ENCODE results near the gene LAPTM5. TPM values are rescaled to one million over a fixed set of nuclear protein-coding genes. Genes with fewer than 3 reads are reported as not detected.

The LAPTM5 gene
- total and polyA plus RNA-seq, 2 of the 8 experiments (the other 6 are each of a cell fraction or from before 2014, with no cell fraction given), result 0.37 to 1.4 TPM

- WGBS, 2 experiments (ENCODE audit: extremely low coverage in 1 of 2, insufficient coverage in 1 of 2, insufficient read length in 1 of 2, insufficient replicate concordance in 2 of 2, low coverage in 1 of 2, low lambda C conversion rate in 2 of 2, missing lambda C conversion rate in 1 of 2), result 53% methylated on average over 16 of the region's 16 CpGs; no CpG with 5 or more reads in 1 of the 2 experiments
- Histone ChIP-seq H4K5ac (ENCODE audit: insufficient read length, low read depth, low read length) (no peak overlapping the region), H3K4me1 (replicated peaks in 1 of 4; ENCODE audit: control insufficient read depth in 3 of 4, insufficient read depth in 4 of 4, low read length in 3 of 4) (peaks cover 0 to 3% (median under 1%) of the 10 kb centered on the region in 4 experiments; a peak in 4 of 7 replicates), H3K36me3 (ENCODE audit: control insufficient read depth in 2 of 4, insufficient read depth in 4 of 4, low read length in 3 of 4) (no peaks in the 10 kb centered on the region), H3K4ac (replicated peaks; ENCODE audit: insufficient read length, low read depth, low read length) (no peak overlapping the region), H2BK12ac (ENCODE audit: low read depth, low read length) (peak overlapping the region; percentile 31; the same call in 1 of the 2 replicates), H3K4me2 (ENCODE audit: insufficient read depth in 1 of 2, low read depth in 2 of 2, low read length in 2 of 2) (no peak overlapping the region), H3K9me3 (ENCODE audit: insufficient read depth in 2 of 2, low read depth in 1 of 2, low read length in 1 of 2) (no peaks in the 10 kb centered on the region), H3K23me2 (ENCODE audit: low read depth, low read length) (peaks cover 4% of the 10 kb centered on the region; the same call in 1 of the 2 replicates), H3K56ac (replicated peaks; ENCODE audit: insufficient read length, low read depth, low read length) (no peak overlapping the region), H2BK15ac (ENCODE audit: low read length) (no peak overlapping the region), H2BK5ac (ENCODE audit: low read depth, low read length) (no peak overlapping the region), H4K8ac (ENCODE audit: extremely low read depth, insufficient read depth, low read length) (peak overlapping the region; percentile 39; the same call in 1 of the 2 replicates), H3K27ac (ENCODE audit: low read depth, low read length) (no peak overlapping the region), H3K9ac (replicated peaks in 1 of 4; ENCODE audit: extremely low read depth in 1 of 4, low read depth in 3 of 4, low read length in 3 of 4) (no peak overlapping the region), H3K27me3 (replicated peaks in 1 of 4; ENCODE audit: control insufficient read depth in 3 of 4, extremely low read depth in 1 of 4, insufficient read depth in 3 of 4, low read length in 3 of 4) (no peaks in the 10 kb centered on the region), H2BK120ac (replicated peaks; ENCODE audit: low read depth, low read length) (no peak overlapping the region), H2BK20ac (ENCODE audit: low read length) (no peak overlapping the region), H3K79me1 (ENCODE audit: low read depth, low read length) (no peaks in the 10 kb centered on the region), H4K20me1 (replicated peaks in 1 of 2; ENCODE audit: control insufficient read depth in 1 of 2, insufficient read depth in 2 of 2, low read length in 2 of 2) (peaks cover 0 to 3% of the 10 kb centered on the region in 2 experiments), H3K4me3 (ENCODE audit: extremely low read depth in 1 of 4, insufficient read depth in 2 of 4, low read depth in 3 of 4, low read length in 4 of 4) (no peak overlapping the region), H4K91ac (replicated peaks; ENCODE audit: insufficient read length, low read length) (peak overlapping the region; percentile 22), H2AFZ (ENCODE audit: low read length) (peak overlapping the region; percentile 42; the same call in 1 of the 2 replicates), H3K18ac (ENCODE audit: extremely low read depth, low read length) (no peak overlapping the region), H2AK5ac (ENCODE audit: low read depth, low read length) (no peak overlapping the region), H3K79me2 (ENCODE audit: control insufficient read depth in 1 of 2, insufficient read depth in 2 of 2, low read length in 2 of 2) (no peaks in the 10 kb centered on the region), H3K14ac (ENCODE audit: insufficient read length) (no peak overlapping the region), H3K23ac (ENCODE audit: insufficient read length) (no peak overlapping the region)
- FAIRE-seq, result peak; percentile 85
- CTCF ChIA-PET (ENCODE audit: partially characterized antibody), result interaction anchor here (0.6 to 3.4 kb wide), 51 partner anchors 10 to 1363 kb away, joined by 3 to 24 read pairs (median 4); no protein-coding TSS in a partner anchor
- POLR2A ChIA-PET (ENCODE audit: partially characterized antibody), result interaction anchor here (0.6 to 0.9 kb wide), 2 partner anchors 10 to 402 kb away, joined by 3 read pairs; no protein-coding TSS in a partner anchor
- peak in 1 of 2 experiments; percentile 94 for DNase-seq (ENCODE audit: low read depth in 1 of 2, low spot score in 2 of 2)
- TF ChIP-seq, protein P1, sequence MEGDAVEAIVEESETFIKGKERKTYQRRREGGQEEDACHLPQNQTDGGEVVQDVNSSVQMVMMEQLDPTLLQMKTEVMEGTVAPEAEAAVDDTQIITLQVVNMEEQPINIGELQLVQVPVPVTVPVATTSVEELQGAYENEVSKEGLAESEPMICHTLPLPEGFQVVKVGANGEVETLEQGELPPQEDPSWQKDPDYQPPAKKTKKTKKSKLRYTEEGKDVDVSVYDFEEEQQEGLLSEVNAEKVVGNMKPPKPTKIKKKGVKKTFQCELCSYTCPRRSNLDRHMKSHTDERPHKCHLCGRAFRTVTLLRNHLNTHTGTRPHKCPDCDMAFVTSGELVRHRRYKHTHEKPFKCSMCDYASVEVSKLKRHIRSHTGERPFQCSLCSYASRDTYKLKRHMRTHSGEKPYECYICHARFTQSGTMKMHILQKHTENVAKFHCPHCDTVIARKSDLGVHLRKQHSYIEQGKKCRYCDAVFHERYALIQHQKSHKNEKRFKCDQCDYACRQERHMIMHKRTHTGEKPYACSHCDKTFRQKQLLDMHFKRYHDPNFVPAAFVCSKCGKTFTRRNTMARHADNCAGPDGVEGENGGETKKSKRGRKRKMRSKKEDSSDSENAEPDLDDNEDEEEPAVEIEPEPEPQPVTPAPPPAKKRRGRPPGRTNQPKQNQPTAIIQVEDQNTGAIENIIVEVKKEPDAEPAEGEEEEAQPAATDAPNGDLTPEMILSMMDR (IDR thresholded peaks at IDR 0.05; ENCODE audit: control extremely low read depth in 1 of 3, insufficient read depth in 1 of 3, low read depth in 1 of 3, low read length in 3 of 3), result peak; percentile 90 to 95 (median 92)
- TF ChIP-seq RAD21 (IDR thresholded peaks at IDR 0.05 in 1 of 2, conservative IDR thresholded peaks at IDR 0.05 in 1 of 2; ENCODE audit: low read depth in 2 of 2, low read length in 2 of 2) (peak; percentile 99 to 100), BRCA1 (IDR thresholded peaks at IDR 0.05; ENCODE audit: low read depth, low read length) (no peak), CTBP2 (IDR thresholded peaks at IDR 0.05; ENCODE audit: borderline replicate concordance, insufficient read depth, insufficient read length, low read length) (no peak), MAX (IDR thresholded peaks at IDR 0.05) (peak; percentile 43; the same call in 1 of the 2 replicates), ASH2L (IDR thresholded peaks at IDR 0.05; ENCODE audit: low read length) (no peak), TAF7 (optimal IDR thresholded peaks at IDR 0.05; ENCODE audit: borderline replicate concordance, low read depth, low read length) (peak; percentile 13)
Observed at GRCh38 chr1:30707412-30708360, 49.9 kb downstream of the LAPTM5 start.
